Activated gamma-delta T cell treated with Interleukin-2 at 50 U/mL for 16 hours (primary cell): ENCODE measurements around the gene ACSBG1.

Experiments used
- DNase-seq: peaks from one replicate; pipeline ENCODE4 v3.0.0-alpha.2; 2020

ACSBG1 gene

DNA sequence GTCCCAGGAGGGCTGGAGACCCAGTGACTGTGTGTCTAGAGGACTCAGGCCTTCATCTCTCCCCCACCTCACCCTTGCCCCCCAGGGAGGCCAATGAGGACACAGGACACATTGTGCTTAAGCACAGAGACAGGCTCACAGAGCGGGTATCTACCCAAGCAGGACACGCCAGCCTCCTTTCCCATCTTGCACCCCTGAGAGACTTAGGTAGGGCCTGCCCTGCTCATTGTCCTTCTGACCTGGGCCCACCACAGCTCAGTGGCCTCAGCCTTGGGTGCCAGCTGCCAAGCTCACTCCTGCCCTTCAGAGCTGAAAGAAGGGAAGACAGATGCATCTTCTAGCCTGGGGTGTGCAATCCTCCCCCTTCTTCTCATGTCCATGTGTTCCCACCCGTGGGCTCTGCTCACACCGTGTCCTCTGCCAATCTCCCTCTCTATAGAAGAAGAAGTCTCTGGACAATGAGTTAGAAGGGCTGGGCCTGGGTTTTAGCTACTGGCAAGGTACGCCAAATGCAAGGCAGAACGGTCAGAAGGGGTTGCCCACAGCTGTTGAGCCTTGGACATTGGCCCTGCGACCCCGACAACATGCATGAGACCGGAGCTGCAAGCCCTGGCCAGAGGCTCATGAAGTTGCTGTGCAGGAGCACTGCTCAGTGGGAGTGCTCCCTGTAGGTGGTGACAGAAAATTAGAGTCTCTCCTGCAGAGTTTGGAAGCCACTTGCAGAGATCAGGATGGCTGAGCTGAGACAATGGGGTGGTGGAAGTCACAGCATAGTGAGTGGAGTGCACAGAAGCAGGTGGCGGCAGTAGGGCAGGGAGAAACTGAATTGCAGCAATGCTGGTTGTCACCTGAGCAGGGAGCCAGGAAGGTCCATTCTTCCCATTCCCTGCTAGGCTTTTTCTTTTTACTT, 32.8 kb downstream of the ACSBG1 start:
- DNase-seq = no peak

DNA sequence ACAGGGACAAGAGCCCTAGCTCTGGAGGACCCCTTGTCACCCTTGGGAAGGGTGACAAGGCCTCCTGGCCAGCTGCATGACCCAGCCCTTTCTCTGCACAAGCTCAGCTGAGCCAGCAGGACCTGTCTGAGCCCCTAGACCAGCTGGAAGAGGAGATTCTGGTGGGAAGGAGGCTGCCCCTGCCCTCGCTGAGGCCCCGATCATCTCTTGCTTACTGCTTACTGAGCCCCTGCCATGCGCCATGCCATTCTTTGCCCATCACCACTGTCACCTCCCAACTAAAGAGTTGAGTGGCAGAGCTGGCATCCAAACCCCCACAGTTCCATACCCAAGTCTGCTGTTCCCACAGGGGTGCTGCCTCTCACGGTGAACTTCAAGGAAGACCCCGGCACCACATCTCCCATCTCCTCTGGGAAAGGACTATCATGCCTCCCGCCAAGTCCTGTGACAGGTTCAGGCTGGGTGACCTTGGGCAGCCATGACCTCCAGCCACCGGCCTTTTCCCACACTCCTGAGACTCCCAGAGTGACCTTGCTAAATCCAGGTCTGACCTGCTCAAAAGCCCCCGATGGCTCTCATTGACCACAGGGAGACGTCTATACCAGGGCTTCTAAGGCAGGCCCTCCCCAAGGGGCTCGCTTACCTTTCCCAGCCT, 34.0 kb downstream of the ACSBG1 start:
- no peak for DNase-seq

GRCh38 chr15:78197632-78198031, 36.7 kb downstream of the ACSBG1 start:
- no peak for DNase-seq

DNA sequence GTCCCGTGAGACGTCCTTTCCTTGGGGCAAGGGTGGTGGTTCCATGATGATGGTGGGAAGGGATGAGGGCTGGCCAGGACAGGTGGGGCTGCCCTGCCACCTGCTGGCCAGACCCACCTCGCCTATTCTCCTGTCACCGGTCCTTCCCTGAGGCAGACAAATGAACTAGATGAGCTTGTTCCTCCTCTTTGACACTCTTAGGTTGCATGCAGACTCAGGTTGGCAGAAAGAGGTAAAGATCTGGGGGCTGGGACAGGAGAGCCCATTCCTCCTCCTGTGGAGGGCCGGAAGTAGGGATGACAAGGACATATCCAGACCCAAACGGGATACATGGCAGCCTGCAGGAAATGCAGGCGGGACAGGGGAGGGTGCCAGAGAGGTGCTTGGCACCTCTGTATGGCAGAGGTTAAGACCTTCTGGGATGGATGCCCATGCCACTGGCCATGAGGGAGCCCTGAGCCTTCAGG, 38.6 kb downstream of the ACSBG1 start:
- peak; percentile 34 for DNase-seq

DNA sequence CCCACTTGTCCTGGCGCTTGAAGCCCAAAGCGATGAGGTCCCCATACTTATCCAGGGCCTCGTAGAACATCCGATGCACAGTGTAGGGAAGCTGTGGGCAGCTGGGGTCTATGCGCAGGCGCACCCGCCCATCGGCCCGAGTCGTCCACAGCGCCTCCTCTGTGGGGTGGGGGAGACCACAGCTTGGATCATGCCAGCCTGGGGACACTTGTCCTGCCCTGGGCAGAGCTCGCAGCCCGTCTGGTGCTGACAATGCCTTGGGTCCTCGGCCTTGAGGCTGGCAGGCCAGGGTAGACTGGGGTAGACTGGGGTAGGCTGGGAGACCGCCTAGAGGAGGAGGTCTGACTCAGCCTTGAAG, 39.8 kb downstream of the ACSBG1 start:
- no peak for DNase-seq

GRCh38 chr15:78193731-78194567, 40.4 kb downstream of the ACSBG1 start:
- DNase-seq = no peak

DNA sequence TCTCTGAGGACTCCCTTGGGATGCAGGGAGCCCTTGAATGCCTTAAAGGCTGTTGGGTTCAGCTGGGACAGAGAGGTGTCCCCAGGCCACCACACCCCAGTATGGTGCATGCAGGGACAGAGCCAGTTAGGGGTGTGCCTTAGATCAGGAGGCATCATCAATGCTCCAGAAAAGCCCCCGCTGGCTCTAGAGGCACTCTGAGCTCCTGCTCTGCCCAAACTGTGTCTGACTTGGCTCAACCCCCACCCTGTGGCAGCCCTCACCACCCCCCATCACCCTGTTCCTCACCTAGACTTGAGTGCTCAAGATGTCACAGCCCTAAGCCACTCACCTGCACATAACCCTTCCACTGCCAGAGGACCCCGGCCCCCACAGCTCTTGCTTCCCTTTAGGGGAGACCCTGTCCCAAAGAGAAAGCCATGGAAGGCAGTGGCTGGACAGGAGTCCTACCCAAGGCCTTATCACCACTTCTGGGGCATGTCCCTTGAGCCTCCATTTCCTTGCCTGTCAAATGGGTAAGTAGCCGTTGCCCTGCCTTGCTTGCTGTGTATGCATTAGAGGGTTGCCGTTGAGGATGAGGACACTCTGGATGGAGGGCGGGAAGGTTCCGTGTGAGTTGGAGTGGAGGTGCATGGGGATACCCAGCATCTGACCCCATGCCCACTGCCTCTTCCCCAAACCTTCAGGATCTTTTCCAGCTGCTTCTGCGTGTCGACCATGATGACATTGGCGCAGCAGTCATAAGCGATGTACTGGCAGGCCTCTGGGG, 41.4 kb downstream of the ACSBG1 start:
- no peak for DNase-seq

GRCh38 chr15:78182821-78183220, 51.5 kb downstream of the ACSBG1 start:
- no peak for DNase-seq

DNA sequence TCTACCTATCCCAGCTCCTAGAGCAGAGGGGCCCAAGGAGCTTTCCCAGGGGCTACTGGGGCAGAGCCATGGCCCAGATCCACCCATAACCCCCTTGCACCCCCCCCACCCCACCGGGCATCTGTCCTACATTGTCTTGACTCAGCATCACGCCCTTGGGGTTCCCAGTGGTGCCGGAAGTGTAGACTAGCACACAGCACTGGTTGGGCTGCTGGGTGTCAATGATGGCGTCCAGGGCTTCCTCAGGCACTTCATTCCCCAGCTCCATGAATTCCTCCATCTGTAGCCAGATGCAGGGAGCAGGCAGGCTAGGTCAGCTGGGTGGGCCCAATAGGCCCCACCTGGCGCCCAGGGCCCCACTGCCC, 52.0 kb downstream of the ACSBG1 start:
- DNase-seq = no peak

DNA sequence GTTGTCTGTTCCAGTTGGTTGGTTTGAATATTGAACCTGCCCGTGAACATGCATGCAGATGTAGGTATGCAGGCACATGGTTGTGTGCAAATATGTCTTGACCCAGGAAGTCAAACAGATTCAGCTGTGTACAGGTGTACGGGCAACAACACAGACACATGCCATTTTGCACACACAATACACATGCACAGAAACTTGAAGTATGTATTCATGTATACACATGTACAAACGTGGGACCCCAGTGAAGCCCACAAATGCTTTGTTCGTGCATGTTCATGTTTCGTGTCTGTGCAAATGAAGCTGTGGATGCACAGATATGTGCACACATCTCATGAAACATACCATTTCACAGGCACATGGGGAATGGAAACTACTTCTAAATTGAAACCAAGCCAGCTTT, 54.5 kb downstream of the ACSBG1 start:
- DNase-seq = no peak

DNA sequence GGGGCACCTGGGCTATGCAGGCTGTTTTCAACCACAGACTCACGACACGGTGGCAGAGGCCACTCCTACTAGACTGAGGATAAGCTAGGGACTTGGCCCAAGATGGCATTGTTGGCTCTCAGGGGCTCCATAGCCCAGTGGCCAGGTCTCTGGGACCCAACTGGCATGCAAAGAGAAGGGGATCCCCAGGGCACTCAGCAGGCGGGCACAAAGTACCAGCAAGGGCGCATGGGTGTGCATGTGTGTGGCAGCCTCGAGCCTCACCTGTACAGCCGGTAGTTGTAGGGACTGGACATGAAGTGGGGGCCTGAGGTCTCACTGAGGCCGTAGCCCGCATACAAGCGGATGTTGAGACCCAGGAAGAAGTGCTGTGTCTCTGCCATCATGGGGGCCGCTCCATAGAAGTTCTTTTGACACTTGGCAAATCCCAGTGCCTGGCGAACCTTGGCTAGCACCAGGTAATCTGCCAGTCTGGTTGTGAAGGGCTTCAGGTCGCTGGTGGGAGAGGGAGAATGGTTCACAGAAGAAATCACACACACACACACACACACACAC, 55.0 kb downstream of the ACSBG1 start:
- no peak for DNase-seq

DNA sequence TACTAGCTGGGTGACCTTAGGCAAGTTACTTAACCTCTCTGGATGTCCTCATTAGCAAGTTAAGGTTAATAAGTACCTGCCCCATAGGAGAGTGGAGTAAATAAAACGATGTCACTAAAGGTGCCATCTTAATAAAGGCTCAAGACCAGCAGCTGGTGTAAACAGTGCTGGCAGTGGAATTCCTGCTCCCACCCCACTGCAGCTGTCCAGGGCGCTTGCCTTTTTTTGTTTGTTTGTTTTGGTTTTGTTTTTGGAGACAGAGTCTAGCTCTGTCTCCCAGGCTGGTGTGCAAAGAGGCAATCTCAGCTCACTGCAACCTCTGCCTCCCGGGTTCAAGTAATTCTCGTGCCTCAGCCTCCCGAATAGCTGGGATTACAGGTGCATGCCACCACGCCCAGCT, 56.3 kb downstream of the ACSBG1 start:
- no peak for DNase-seq

DNA sequence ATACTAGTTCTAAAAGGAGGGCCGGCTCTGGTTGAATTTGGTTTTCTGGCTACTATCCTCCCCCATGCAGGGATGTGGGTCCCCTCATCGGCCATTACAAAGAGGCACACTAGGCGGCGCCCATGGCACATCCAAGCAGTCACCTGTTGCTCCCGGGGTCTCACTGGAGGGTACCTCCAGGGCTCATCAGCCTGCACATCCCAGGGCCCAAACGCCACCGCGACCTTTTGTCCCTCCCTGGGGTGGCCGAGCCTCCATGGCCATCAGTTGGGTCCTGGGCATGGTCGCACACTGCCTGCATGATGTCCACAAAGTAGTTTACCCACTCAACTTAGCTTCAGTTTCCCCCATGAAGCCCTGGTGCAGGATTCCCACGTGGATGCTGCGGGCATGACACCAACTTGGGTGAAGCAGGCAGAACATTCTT, 56.9 kb downstream of the ACSBG1 start:
- peak; percentile 19 for DNase-seq

GRCh38 chr15:78175330-78175729, 59.0 kb downstream of the ACSBG1 start:
- no peak for DNase-seq

GRCh38 chr15:78174401-78174800, 60.0 kb downstream of the ACSBG1 start:
- no peak for DNase-seq

- no peak for DNase-seq
Observed at GRCh38 chr15:78171864-78172472, 62.4 kb downstream of the ACSBG1 start.

GRCh38 chr15:78170848-78171773, 63.3 kb downstream of the ACSBG1 start:
- DNase-seq = no peak

DNA sequence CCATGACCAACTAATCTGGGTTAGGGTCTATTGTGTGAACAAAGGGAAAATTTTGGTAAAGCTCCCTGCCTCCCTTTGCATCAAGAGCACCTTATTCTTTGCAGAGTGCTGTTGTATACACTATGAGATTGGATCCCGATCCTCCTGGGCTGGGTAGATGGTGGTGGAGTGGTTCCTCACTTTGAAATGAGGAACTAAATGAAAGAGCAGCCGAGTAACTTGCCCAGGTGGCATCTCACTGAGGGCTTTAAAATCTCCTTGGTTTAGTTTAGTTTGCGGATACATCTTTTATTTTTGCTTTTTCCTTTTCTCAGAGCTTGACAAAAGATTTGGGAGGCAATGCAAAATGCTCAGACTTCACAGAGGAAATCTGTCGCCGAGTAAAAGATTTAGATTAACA, 65.8 kb downstream of the ACSBG1 start:
- no peak for DNase-seq

- DNase-seq = no peak
Observed at GRCh38 chr15:78167227-78167888, 67.0 kb downstream of the ACSBG1 start.

- no peak for DNase-seq
Observed at GRCh38 chr15:78164010-78164409, 70.4 kb downstream of the ACSBG1 start.
